ENCODE results near the gene CRELD2.

- TF ChIP-seq CTCF (IDR thresholded peaks at IDR 0.05), result no peak
- TF ChIP-seq POLR2AphosphoS5 (IDR thresholded peaks at IDR 0.05), result peak; percentile 28 to 98 (median 96)
Measured at GRCh38 chr22:49960159-49961004, 41.9 kb downstream of the CRELD2 start, which contains the start of gene PIM3.

All from stomach (tissue), 4 donors.